SK-N-SH treated with all-trans-retinoic acid at 6 μM for 48 hours (cell line): Measurements from ENCODE around the gene ZBTB43.
"Not testable (repeated sequence)": the region's sequence is repeated elsewhere in the genome, so short reads cannot be mapped to it uniquely, and the experiment has no call there.

Experiments used
- ATAC-seq: fragments of 200-7000 bp; cut with Tn5 transposase; 3 replicates; pipeline ENCODE4 v1.9.1; 2020; ENCODE audit warnings: mild to moderate bottlenecking, moderate library complexity
- ARNTL ChIP-seq: fragments of 450-650 bp; formaldehyde crosslinking; IDR thresholded peaks from 2 replicates; pipeline ENCODE4 v1.5.0; 2020; ENCODE audit warnings: low read depth, mild to moderate bottlenecking, moderate library complexity, borderline replicate concordance
- CSDC2 ChIP-seq: fragments of 250-450 bp; sonication (Bioruptor Pico); IDR thresholded peaks from 2 replicates; pipeline ENCODE4 v1.5.0; 2020; ENCODE audit warnings: mild to moderate bottlenecking, moderate library complexity
- ESRRG ChIP-seq: fragments of 250-450 bp; sonication (Bioruptor Pico); IDR thresholded peaks from 2 replicates; pipeline ENCODE4 v1.6.1; 2021; ENCODE audit warnings: mild to moderate bottlenecking
- GLIS3 ChIP-seq: fragments of 250-450 bp; sonication (Bioruptor Pico); IDR thresholded peaks from 2 replicates; pipeline ENCODE4 v1.5.0; 2020; ENCODE audit warnings: mild to moderate bottlenecking, moderate library complexity
- ISL1 ChIP-seq: fragments of 250-450 bp; sonication (Bioruptor Pico); IDR thresholded peaks from 2 replicates; pipeline ENCODE4 v2.1.2; 2022; ENCODE audit warnings: mild to moderate bottlenecking, moderate library complexity
- OSR1 ChIP-seq: fragments of 250-450 bp; sonication (Bioruptor Pico); IDR thresholded peaks from 2 replicates; pipeline ENCODE4 v1.8.0; 2022; ENCODE audit warnings: moderate library complexity, mild to moderate bottlenecking, inconsistent platforms
- PPARA ChIP-seq: fragments of 250-450 bp; sonication (Bioruptor Pico); IDR thresholded peaks from 2 replicates; pipeline ENCODE4 v1.5.0; 2020; ENCODE audit warnings: mild to moderate bottlenecking, borderline replicate concordance
- RARB ChIP-seq: fragments of 250-450 bp; sonication (Bioruptor Pico); IDR thresholded peaks from 2 replicates; pipeline ENCODE4 v1.8.0; 2021; ENCODE audit warnings: mild to moderate bottlenecking, moderate library complexity
- SNAI2 ChIP-seq: fragments of 250-450 bp; sonication (Bioruptor Pico); IDR thresholded peaks from 2 replicates; pipeline ENCODE4 v1.5.0; 2020; ENCODE audit warnings: mild to moderate bottlenecking, moderate library complexity
- TCF4 ChIP-seq: fragments of 250-450 bp; sonication (Bioruptor Pico); IDR thresholded peaks from 2 replicates; pipeline ENCODE4 v1.8.0; 2021; ENCODE audit warnings: mild to moderate bottlenecking, moderate library complexity, borderline replicate concordance
- TOX ChIP-seq: fragments of 250-450 bp; sonication (Bioruptor Pico); IDR thresholded peaks from 2 replicates; pipeline ENCODE4 v1.8.0; 2021; ENCODE audit warnings: mild to moderate bottlenecking, moderate library complexity, borderline replicate concordance
- ZC3H10 ChIP-seq: fragments of 250-450 bp; sonication (Bioruptor Pico); IDR thresholded peaks from 2 replicates; pipeline ENCODE4 v1.5.1; 2021; ENCODE audit warnings: mild to moderate bottlenecking, moderate library complexity
- ZFP3 ChIP-seq: fragments of 250-450 bp; sonication (Bioruptor Pico); IDR thresholded peaks from 2 replicates; pipeline ENCODE4 v1.5.0; 2020; ENCODE audit warnings: mild to moderate bottlenecking, moderate library complexity
- ZFP30 ChIP-seq: fragments of 450-650 bp; formaldehyde crosslinking; IDR thresholded peaks from 2 replicates; pipeline ENCODE4 v1.5.0; 2022; ENCODE audit warnings: mild to moderate bottlenecking, moderate library complexity
- ZNF565 ChIP-seq: fragments of 450-650 bp; formaldehyde crosslinking; conservative IDR thresholded peaks from 2 replicates; pipeline ENCODE4 v1.5.0; 2020; ENCODE audit warnings: low read depth, mild to moderate bottlenecking, moderate library complexity
- ZNF70 ChIP-seq: fragments of 450-650 bp; formaldehyde crosslinking; IDR thresholded peaks from 2 replicates; pipeline ENCODE4 v1.5.0; 2020; ENCODE audit warnings: mild to moderate bottlenecking, moderate library complexity
- TF ChIP-seq, protein P1 (sequence below): fragments of 250-450 bp; sonication (Bioruptor Pico); IDR thresholded peaks from 2 replicates; pipeline ENCODE4 v1.8.0; 2020; ENCODE audit warnings: mild to moderate bottlenecking, moderate library complexity, borderline replicate concordance
- TF ChIP-seq, protein P2 (sequence below): fragments of 250-450 bp; sonication (Bioruptor Pico); IDR thresholded peaks from 2 replicates; pipeline ENCODE4 v1.5.0; 2020; ENCODE audit warnings: mild to moderate bottlenecking, moderate library complexity
- TF ChIP-seq, protein P3 (sequence below): fragments of 250-450 bp; sonication (Bioruptor Pico); IDR thresholded peaks from 2 replicates; pipeline ENCODE4 v1.5.1; 2021; ENCODE audit warnings: mild to moderate bottlenecking, moderate library complexity
- TF ChIP-seq, protein P4 (sequence below): fragments of 250-450 bp; sonication (Bioruptor Pico); IDR thresholded peaks from 2 replicates; pipeline ENCODE4 v1.5.1; 2020; ENCODE audit warnings: low read depth, mild to moderate bottlenecking, moderate library complexity
- TF ChIP-seq, protein P5 (sequence below): fragments of 250-450 bp; sonication (Bioruptor Pico); IDR thresholded peaks from 2 replicates; pipeline ENCODE4 v1.8.0; 2021; ENCODE audit warnings: low read depth, mild to moderate bottlenecking, moderate library complexity, borderline replicate concordance

Gene ZBTB43

DNA sequence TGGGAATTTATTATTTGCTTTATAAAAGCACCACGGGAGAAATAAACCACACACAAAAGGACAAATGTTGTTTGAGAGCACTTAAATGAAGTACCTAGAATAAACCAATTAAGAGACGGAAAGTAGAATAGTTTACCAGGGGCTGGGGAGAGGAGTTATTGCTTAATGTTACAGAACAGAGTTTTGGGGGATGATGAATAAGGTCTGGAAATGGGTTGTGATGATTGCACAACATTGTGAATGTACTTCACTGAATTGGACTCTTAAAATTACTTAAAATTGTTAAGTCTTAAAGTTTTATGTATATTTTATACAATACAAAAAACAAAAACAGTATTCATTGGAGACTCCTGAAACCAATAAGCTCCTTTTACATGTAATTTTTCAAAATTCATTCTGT, 1.5 kb downstream of the ZBTB43 start:
- no peak for TF ChIP-seq PPARA (CRISPR knock-in tag)
- TF ChIP-seq GLIS3 = no peak
- TF ChIP-seq, protein P1, sequence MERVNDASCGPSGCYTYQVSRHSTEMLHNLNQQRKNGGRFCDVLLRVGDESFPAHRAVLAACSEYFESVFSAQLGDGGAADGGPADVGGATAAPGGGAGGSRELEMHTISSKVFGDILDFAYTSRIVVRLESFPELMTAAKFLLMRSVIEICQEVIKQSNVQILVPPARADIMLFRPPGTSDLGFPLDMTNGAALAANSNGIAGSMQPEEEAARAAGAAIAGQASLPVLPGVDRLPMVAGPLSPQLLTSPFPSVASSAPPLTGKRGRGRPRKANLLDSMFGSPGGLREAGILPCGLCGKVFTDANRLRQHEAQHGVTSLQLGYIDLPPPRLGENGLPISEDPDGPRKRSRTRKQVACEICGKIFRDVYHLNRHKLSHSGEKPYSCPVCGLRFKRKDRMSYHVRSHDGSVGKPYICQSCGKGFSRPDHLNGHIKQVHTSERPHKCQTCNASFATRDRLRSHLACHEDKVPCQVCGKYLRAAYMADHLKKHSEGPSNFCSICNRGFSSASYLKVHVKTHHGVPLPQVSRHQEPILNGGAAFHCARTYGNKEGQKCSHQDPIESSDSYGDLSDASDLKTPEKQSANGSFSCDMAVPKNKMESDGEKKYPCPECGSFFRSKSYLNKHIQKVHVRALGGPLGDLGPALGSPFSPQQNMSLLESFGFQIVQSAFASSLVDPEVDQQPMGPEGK (CRISPR knock-in tag) = no peak
- no peak for TF ChIP-seq ZC3H10 (CRISPR knock-in tag)
- no peak for ATAC-seq

DNA sequence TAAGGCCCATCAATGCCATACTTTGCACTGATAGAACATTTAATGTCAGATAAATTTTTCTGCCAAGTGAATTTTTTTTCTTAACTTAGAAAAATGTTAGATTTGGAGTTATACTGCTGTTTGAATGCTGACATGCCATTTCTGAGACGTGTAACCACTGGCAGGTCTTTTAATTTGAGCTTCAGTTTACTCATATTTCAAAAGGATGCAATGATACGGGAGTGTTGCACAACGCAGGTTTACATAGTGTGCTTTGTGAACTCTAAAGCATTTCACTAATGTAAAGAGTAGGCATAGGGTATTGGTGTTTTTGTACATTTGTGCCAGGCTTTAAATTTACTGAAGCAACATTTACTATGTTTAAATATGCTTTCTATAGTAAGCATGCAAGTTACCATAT, 4.2 kb downstream of the ZBTB43 start:
- TF ChIP-seq CSDC2 = no peak
- TF ChIP-seq ZC3H10 (CRISPR knock-in tag) = no peak
- no peak for TF ChIP-seq ZFP3 (CRISPR knock-in tag)
- no peak for TF ChIP-seq GLIS3
- TF ChIP-seq OSR1 (CRISPR knock-in tag) = no peak
- no peak for TF ChIP-seq TOX (CRISPR knock-in tag)
- no peak for TF ChIP-seq ARNTL (CRISPR knock-in tag)
- TF ChIP-seq ZNF565 (CRISPR knock-in tag) = no peak
- no peak for TF ChIP-seq TCF4 (CRISPR knock-in tag)
- TF ChIP-seq, protein P2, sequence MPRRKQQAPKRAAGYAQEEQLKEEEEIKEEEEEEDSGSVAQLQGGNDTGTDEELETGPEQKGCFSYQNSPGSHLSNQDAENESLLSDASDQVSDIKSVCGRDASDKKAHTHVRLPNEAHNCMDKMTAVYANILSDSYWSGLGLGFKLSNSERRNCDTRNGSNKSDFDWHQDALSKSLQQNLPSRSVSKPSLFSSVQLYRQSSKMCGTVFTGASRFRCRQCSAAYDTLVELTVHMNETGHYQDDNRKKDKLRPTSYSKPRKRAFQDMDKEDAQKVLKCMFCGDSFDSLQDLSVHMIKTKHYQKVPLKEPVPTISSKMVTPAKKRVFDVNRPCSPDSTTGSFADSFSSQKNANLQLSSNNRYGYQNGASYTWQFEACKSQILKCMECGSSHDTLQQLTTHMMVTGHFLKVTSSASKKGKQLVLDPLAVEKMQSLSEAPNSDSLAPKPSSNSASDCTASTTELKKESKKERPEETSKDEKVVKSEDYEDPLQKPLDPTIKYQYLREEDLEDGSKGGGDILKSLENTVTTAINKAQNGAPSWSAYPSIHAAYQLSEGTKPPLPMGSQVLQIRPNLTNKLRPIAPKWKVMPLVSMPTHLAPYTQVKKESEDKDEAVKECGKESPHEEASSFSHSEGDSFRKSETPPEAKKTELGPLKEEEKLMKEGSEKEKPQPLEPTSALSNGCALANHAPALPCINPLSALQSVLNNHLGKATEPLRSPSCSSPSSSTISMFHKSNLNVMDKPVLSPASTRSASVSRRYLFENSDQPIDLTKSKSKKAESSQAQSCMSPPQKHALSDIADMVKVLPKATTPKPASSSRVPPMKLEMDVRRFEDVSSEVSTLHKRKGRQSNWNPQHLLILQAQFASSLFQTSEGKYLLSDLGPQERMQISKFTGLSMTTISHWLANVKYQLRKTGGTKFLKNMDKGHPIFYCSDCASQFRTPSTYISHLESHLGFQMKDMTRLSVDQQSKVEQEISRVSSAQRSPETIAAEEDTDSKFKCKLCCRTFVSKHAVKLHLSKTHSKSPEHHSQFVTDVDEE (CRISPR knock-in tag) = no peak
- TF ChIP-seq PPARA (CRISPR knock-in tag) = no peak
- TF ChIP-seq, protein P3, sequence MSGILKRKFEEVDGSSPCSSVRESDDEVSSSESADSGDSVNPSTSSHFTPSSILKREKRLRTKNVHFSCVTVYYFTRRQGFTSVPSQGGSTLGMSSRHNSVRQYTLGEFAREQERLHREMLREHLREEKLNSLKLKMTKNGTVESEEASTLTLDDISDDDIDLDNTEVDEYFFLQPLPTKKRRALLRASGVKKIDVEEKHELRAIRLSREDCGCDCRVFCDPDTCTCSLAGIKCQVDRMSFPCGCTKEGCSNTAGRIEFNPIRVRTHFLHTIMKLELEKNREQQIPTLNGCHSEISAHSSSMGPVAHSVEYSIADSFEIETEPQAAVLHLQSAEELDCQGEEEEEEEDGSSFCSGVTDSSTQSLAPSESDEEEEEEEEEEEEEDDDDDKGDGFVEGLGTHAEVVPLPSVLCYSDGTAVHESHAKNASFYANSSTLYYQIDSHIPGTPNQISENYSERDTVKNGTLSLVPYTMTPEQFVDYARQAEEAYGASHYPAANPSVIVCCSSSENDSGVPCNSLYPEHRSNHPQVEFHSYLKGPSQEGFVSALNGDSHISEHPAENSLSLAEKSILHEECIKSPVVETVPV (CRISPR knock-in tag) = no peak
- no peak for TF ChIP-seq ZNF70 (CRISPR knock-in tag)
- no peak for TF ChIP-seq RARB (CRISPR knock-in tag)
- TF ChIP-seq, protein P4, sequence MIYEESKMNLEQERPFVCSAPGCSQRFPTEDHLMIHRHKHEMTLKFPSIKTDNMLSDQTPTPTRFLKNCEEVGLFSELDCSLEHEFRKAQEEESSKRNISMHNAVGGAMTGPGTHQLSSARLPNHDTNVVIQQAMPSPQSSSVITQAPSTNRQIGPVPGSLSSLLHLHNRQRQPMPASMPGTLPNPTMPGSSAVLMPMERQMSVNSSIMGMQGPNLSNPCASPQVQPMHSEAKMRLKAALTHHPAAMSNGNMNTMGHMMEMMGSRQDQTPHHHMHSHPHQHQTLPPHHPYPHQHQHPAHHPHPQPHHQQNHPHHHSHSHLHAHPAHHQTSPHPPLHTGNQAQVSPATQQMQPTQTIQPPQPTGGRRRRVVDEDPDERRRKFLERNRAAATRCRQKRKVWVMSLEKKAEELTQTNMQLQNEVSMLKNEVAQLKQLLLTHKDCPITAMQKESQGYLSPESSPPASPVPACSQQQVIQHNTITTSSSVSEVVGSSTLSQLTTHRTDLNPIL (CRISPR knock-in tag) = no peak
- TF ChIP-seq ISL1 (CRISPR knock-in tag) = no peak
- TF ChIP-seq, protein P5, sequence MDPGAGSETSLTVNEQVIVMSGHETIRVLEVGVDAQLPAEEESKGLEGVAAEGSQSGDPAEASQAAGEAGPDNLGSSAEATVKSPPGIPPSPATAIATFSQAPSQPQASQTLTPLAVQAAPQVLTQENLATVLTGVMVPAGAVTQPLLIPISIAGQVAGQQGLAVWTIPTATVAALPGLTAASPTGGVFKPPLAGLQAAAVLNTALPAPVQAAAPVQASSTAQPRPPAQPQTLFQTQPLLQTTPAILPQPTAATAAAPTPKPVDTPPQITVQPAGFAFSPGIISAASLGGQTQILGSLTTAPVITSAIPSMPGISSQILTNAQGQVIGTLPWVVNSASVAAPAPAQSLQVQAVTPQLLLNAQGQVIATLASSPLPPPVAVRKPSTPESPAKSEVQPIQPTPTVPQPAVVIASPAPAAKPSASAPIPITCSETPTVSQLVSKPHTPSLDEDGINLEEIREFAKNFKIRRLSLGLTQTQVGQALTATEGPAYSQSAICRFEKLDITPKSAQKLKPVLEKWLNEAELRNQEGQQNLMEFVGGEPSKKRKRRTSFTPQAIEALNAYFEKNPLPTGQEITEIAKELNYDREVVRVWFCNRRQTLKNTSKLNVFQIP (CRISPR knock-in tag) = no peak
- TF ChIP-seq ESRRG (CRISPR knock-in tag) = no peak
- TF ChIP-seq, all 23 proteins: peak for 0
- ATAC-seq = no peak

DNA sequence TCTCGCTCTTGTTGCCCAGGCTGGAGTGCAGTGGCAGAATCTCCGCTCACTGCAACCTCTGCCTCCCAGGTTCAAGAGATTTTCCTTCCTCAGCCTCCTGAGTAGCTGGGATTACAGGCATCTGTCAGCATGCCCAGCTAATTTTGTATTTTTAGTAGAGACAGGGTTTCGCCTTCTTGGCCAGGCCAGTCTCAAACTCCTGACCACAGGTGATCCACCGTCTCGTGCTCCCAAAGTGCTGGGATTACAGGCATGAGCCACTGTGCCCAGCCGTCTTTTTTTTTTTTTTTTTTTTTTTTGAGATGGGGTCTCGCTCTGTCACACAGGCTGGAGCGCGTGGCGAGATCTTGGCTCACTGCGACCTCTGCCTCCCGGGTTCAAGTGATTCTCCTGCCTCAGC, 5.4 kb downstream of the ZBTB43 start:
- not testable (repeated sequence) for ATAC-seq

DNA sequence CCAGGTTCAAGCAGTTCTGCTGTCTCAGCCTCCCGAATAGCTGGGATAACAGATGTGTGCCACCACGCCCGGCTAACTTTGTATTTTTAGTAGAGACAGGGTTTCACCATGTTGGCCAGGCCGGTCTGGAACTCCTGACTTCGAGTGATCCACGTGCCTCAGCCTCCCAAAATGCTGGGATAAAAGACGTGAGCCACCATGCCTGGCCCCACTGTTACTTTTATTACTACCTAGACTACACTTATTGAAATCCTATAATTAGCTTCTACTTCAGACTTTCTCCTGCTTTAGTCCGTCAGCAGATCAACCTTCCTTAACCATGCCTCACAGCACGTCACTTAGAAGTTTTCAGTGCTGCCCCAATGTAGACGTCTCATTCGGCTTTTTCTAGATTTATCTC, 8.2 kb downstream of the ZBTB43 start:
- TF ChIP-seq TCF4 (CRISPR knock-in tag) (no peak), PPARA (CRISPR knock-in tag) (no peak), OSR1 (CRISPR knock-in tag) (no peak), ARNTL (CRISPR knock-in tag) (no peak), ESRRG (CRISPR knock-in tag) (no peak), ZFP30 (CRISPR knock-in tag) (no peak), TOX (CRISPR knock-in tag) (no peak), SNAI2 (CRISPR knock-in tag) (no peak), RARB (CRISPR knock-in tag) (no peak), ZC3H10 (CRISPR knock-in tag) (no peak), ZFP3 (CRISPR knock-in tag) (no peak), GLIS3 (no peak)
- TF ChIP-seq, protein P2 (CRISPR knock-in tag) = no peak
- TF ChIP-seq, protein P1 (CRISPR knock-in tag) = no peak
- TF ChIP-seq, all 23 proteins: peak for 0
- no peak for ATAC-seq
